ES-I3 (cell line): ENCODE measurements around the gene DLD.
"Not testable (repeated sequence)": the region's sequence is repeated elsewhere in the genome, so short reads cannot be mapped to it uniquely, and the experiment has no call there.

Experiments
- H3K36me3 ChIP-seq: 2 replicates; pipeline ENCODE4 v1.6.1; 2013; ENCODE audit warnings: mild to moderate bottlenecking, low read length, control low read depth, moderate library complexity; ENCODE audit not compliant: insufficient read depth
- H3K4me1 ChIP-seq: 2 replicates; pipeline ENCODE4 v1.6.1; 2013; ENCODE audit warnings: mild to moderate bottlenecking, control low read depth, low read length; ENCODE audit not compliant: insufficient read depth
- H3K9ac ChIP-seq: 2 replicates; pipeline ENCODE4 v1.6.1; 2013; ENCODE audit warnings: low read depth, mild to moderate bottlenecking, low read length, moderate library complexity
- H3K9me3 ChIP-seq: 2 replicates; pipeline ENCODE4 v1.6.1; 2013; ENCODE audit warnings: mild to moderate bottlenecking, low read length, moderate library complexity; ENCODE audit not compliant: control insufficient read depth, insufficient read depth

Gene DLD

DNA sequence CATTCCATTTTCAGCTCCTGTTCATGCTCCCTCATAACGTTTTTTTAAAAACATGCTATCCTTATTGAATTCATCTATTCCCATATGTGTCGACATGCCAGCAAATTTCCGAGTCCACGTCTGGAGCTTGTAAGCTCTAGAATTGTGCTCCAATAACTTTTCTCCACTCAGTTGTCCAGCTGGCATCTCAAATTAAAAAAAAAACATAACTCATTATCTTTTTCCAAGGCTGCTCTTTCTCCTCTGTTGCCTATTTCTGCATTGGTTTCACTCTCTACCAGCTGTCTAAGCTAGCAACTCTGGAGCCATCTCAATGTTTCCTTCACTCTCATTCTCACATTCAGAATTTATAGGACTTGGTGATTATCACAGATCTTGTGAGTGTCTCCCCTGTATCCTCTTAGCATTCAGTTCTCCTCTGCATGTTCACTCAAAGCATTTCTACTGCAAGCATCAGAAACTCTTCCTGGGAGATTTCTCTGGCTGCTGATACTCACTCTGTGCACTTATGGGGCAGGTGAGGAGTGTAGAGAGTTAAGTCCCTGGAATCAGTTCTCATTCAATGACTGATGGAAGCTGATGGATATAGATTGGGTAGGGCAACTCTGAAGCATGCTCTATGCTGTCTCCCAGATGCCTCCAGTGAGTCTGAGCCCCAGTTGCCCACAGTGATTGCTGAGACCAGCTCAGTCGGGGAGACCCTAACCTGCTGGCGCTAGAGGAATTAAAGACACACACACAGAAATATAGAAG lies 6.7 kb upstream of the DLD start:
- Histone ChIP-seq H3K9me3 (no peaks in the 10 kb centered on the region), H3K4me1 (no peaks in the 10 kb centered on the region), H3K36me3 (no peaks in the 10 kb centered on the region), H3K9ac (no peak overlapping the region)

DNA sequence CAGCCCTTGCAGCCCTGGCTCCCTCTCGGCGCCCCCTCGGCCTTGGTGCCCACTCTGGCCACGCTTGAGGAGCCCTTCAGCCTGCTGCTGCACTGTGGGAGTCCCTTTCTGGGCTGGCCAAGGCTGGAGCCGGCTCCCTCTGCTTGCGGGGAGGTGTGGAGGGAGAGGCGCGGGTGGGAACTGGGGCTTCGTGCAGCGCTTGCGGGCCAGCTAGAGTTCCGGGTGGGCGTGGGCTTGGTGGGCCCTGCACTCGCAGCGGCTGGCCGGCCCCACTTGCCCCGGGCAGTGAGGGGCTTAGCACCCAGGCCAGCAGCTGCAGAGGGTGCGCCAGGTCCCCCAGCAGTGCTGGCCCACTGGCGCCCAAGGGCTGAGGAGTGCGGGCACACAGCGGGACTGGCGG lies 3.2 kb upstream of the DLD start:
- not testable (repeated sequence) for H3K9ac ChIP-seq, H3K4me1 ChIP-seq, H3K9me3 ChIP-seq, H3K36me3 ChIP-seq

DNA sequence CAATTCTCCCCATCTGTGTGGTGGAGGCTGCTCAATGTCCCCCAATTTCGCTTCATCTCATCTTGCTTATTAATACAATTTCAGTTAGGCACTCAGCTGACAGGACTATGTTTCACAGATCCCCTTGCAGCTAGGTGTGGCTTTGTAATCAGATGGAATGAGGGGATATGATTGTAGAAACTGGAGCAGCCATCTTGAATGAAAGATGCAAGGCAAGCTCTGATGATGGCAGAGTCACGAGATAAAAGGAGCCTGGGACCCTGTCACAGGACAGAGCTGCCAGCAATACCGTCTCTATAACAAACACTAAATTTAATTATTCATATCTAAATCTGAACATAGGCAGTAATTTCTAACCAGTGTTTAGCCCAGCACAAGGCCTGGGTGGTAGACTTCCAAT lies 991 bp upstream of the DLD start:
- no peaks in the 10 kb centered on the region for H3K9me3 ChIP-seq
- peaks cover 4% of the 10 kb centered on the region for H3K4me1 ChIP-seq
- no peaks in the 10 kb centered on the region for H3K36me3 ChIP-seq
- no peak overlapping the region for H3K9ac ChIP-seq

DNA sequence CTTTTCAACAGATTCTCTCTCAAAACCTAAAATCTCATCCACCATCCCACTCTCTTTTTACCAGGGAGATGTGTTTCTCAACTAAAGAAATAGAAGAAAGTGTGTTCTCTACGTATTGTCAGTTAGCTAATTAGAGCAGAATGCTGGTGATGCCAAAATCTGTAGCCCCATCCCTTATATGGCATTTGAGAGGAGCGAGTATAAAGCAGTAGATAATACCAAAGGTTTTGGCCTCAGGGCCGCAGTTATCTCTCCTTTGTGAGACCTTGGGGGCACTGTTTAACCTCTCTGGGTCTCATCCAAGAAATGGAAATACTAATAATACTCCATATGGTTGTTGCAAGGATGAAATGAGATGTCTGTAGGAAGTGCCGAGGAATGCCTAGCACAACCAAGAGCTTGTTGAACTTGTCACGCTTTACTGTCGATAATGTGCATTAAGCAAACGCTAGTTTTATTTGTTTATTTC lies 456 bp upstream of the DLD start:
- Histone ChIP-seq H3K9me3 (no peaks in the 10 kb centered on the region), H3K9ac (peak overlapping the region; percentile 84), H3K4me1 (peaks cover 4% of the 10 kb centered on the region), H3K36me3 (no peaks in the 10 kb centered on the region)

DNA sequence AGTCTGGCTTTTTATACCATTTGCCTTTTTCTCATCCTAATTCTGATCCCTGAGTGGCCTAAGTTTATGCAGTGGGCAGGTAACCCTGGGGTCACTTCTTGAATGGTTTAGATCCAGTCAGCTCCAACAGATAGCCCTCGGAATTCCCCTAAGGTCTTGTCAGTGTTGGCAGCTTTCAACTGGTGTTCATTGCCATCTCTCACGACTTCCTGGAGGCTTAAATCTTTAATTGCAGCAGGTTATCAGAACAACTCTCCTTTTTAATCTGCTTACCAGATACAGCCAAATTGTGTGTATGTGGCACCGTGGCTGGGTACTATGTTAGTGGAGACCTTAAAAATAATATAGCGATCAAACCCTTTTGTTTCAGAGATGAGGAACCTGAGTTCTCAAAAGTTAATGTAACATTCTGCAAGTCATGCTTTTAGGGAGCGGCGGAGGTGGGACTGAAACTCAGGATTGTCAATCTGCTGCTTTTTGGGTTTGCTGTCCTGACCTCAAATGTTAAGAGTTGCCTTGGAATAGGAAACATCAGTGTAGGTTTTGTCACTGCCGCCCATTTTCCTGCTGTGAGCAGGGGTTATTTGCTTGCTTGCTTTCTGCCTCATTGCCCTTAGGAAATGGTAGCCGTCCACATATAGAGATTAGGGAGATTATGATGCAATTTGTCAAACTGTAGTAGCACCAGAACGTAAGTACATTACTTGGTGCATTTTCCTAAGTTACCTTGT lies 818 bp downstream of the DLD start:
- Histone ChIP-seq H3K4me1 (peaks cover 4% of the 10 kb centered on the region), H3K9me3 (no peaks in the 10 kb centered on the region), H3K36me3 (no peaks in the 10 kb centered on the region), H3K9ac (peak overlapping the region; percentile 84)

DNA sequence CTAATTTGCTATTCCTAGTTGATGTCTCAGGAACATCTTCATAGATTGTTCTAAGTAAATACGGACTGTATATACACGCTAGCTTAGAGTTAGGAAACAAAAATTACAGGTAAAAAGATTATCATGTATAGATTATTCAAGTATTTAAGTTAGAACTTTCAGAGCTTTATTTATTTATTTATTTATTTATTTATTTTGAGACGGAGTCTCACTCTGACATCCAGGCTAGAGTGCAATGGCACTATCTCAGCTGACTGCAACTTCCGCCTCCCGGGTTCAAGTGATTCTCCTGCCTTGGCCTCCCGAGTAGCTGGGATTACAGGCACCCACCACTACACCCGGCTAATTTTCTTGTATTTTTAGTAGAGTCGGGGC lies 1.4 kb downstream of the DLD start:
- H3K9ac ChIP-seq: peak overlapping the region; percentile 84; the same call in 1 of the 2 replicates

DNA sequence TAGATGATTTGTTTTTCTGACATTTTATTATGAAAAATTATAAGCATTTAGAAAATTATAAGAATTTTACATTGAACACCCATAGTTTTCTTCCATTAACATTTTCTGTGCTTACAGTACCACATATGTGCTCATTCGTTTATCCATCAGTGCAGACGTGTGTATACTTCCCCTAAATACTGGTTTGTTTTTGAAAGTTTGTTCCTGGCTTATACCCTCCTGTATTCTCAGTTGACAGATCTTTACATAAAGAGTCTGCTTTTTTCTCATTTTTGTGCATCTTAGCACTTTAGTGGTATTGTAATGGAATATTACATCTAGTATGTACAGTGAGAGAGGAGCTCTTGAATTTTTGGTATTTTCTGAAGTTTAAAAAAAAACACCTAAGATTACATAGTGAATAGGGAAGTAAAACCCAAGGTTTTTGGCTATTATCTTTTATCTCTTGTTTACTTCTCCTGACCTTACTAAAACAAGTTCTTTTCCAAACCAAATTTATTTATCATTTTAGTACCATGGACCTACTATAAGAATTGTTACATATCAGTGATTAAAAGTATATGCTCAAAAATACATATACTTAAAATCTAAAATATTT lies 8.1 kb downstream of the DLD start:
- Histone ChIP-seq H3K9ac (no peak overlapping the region), H3K4me1 (peaks cover 3% of the 10 kb centered on the region; the same call in 1 of the 2 replicates), H3K36me3 (no peaks in the 10 kb centered on the region), H3K9me3 (no peaks in the 10 kb centered on the region)

More for the DNA sequence above, 1.4 kb downstream of the DLD start:
- not testable (repeated sequence) for H3K9me3 ChIP-seq, H3K4me1 ChIP-seq, H3K36me3 ChIP-seq

DNA sequence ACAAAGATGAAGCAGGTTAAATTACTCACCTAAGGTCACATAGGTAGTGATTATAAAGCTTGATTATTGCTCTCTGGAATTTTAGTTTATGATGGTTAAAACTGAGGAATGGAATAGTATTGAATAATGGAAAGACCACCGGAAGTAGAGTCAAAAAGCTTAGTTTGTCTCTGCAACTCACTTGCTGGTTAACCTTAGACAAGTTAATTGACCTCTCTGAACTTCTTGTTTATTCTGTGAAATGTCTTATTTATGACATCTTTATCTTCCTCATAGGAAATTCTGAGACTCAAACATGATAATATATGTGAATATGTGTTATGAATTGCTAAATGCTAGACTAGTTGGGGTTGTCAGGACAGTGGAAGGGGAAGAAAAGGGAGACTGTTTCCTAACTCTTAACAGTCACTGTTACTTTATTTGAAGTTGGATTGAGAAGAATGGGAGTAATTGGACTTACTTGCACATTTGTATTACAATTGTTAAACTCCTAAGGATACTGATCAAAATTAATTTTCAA lies 9.6 kb downstream of the DLD start:
- Histone ChIP-seq H3K36me3 (no peaks in the 10 kb centered on the region), H3K9me3 (no peaks in the 10 kb centered on the region), H3K4me1 (peaks cover 3% of the 10 kb centered on the region; the same call in 1 of the 2 replicates), H3K9ac (no peak overlapping the region)

DNA sequence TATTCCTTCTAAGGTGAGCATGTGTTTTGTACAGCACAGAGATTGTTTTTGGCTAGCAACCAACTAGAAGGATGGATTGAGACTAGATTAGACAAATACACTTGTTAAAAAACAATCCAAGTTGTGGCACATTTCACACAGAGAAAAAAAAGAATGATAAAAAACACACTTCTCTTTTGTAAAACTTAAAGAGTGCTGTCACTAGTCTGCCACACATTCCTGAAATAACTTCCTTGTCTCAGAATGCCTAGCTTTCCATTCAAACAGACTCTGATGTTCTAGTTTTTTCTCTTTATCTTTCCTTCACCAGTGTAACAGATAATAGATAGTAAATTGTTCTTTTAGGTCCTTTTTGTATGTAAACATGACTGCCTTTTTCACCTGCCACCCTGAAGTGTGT lies 11.4 kb downstream of the DLD start:
- peaks cover 3% of the 10 kb centered on the region; the same call in 1 of the 2 replicates for H3K4me1 ChIP-seq
- no peaks in the 10 kb centered on the region for H3K9me3 ChIP-seq
- no peaks in the 10 kb centered on the region for H3K36me3 ChIP-seq
- no peak overlapping the region for H3K9ac ChIP-seq

DNA sequence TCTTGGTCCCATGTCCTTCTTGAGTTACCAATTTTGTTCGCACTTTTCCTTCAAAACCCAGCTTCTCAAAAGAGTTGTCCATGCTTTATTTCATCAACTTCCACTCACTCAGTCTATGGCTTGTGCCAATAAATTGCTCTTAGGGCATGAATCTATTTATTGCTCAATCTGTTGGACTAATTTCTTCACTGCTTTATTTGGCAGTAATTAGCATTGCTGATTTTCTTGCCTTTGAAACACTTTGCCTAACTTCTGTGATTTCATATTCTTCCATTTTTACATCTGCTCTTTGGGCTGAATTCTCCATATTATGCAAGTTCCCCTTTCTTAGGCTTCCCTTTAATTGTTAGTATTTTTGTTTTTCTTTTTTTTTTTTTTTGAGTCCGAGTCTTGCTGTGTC lies 16.8 kb downstream of the DLD start:
- Histone ChIP-seq H3K9me3 (no peaks in the 10 kb centered on the region), H3K36me3 (0 out of 2 replicates have a peak, but pooled peaks cover 3% of the 10 kb centered on the region), H3K4me1 (no peaks in the 10 kb centered on the region), H3K9ac (no peak overlapping the region)

DNA sequence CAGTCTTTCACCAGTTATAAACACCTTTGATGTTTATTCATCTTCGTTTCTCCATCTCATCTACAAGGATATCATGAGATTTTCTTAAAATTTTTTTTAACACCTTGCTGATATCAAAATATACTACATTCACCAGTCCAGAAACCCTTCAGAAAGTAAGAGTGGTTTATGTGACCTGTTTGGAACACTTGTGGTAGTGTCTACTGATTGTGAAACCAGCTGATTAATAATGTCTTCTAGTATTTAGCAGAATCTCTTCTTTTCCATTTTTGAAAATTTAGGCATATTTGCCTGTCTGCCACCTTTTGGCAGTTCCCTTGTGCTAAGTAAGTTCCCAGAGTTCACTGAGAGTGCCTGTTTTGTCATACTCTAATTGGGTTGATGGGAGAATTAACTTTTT lies 18.5 kb downstream of the DLD start:
- H3K9me3 ChIP-seq: no peaks in the 10 kb centered on the region
- H3K36me3 ChIP-seq: 0 out of 2 replicates have a peak, but pooled peaks cover 3% of the 10 kb centered on the region
- no peaks in the 10 kb centered on the region for H3K4me1 ChIP-seq
- H3K9ac ChIP-seq: no peak overlapping the region

DNA sequence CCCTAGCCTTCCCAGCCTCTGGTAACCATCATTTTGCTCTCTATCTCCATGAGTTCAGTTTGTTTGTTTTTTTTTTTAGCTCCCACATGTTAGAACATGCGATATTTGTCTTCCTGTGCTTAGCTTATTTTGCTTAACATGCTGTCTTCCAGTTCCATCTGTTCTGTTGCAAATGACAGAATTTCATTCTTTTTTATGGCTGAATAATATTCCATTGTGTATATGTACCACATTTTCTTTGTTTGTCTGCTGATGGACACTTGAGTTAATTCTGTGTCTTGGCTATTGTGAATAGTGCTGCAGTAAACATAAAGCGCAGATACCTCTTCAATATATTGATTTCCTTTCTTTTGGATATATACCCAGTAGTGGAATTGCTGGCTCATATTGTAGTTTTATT lies 21.0 kb downstream of the DLD start:
- no peaks in the 10 kb centered on the region for H3K9me3 ChIP-seq
- no peaks in the 10 kb centered on the region for H3K4me1 ChIP-seq
- peaks cover 3% of the 10 kb centered on the region; the same call in 1 of the 2 replicates for H3K36me3 ChIP-seq
- no peak overlapping the region for H3K9ac ChIP-seq

DNA sequence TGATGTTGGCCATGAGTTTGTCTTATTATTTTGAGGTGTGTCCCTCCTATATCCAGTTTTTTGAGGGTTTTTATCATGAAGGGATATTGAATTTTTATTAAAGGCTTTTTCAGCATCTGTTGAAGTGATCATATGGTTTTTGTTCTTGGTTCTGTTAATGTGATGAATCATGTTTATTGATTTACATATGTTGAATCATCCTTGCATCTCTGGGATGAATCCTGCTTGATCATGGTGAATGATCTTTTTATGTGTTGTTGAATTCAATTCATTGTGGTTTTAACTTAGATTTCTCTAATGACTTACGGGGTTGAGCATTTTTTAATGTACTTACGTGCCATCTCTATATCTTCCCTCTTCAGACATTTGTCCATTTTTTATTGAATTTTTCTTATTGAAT lies 22.9 kb downstream of the DLD start:
- no peaks in the 10 kb centered on the region for H3K9me3 ChIP-seq
- H3K4me1 ChIP-seq: no peaks in the 10 kb centered on the region
- H3K36me3 ChIP-seq: no peaks in the 10 kb centered on the region; the same call in 1 of the 2 replicates
- H3K9ac ChIP-seq: no peak overlapping the region

DNA sequence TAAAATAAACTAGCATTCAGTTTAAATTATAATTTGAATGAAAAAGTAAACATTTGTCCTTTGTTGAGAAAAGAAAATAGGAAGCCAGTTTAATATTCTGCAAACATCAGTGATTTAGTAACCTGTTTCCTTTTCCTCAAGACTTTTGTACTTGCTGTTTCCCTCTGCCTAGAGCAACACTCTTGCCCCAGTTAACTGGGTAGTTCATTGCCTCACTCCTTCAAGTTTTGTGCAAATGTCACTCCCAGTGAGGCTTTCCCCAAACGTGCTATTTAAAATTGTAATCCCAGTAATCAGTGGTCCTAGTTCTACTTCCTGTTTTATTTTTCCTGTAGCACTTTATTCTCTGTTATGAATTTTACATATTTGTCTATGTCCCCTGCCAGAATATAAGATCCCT lies 23.8 kb downstream of the DLD start:
- no peak overlapping the region for H3K9ac ChIP-seq
- no peaks in the 10 kb centered on the region for H3K9me3 ChIP-seq
- no peaks in the 10 kb centered on the region for H3K4me1 ChIP-seq
- H3K36me3 ChIP-seq: no peaks in the 10 kb centered on the region; the same call in 1 of the 2 replicates
